Retinal pigment epithelial cell (primary cell): ENCODE data around the gene CKMT2.

ENCODE experiments used
- DNase-seq: peaks from one replicate; pipeline ENCODE4 v3.0.0-alpha.2; 2010; ENCODE audit warnings: low read depth
- H3K4me3 ChIP-seq: 2 replicates; pipeline ENCODE4 v1.5.1; 2011; ENCODE audit warnings: mild to moderate bottlenecking, low read length, control low read depth, moderate library complexity
- CTCF ChIP-seq: conservative IDR thresholded peaks from 2 replicates; pipeline ENCODE4 v1.5.1; 2011; ENCODE audit warnings: low read depth, low read length, control low read depth, inconsistent platforms

CKMT2 gene

GRCh38 chr5:81204205-81204604, 28.9 kb upstream of the CKMT2 start:
- DNase-seq, result no peak
- TF ChIP-seq CTCF, result no peak
- H3K4me3 ChIP-seq, result no peak overlapping the region

- H3K4me3 ChIP-seq, result no peak overlapping the region
- no peak for DNase-seq
- no peak for TF ChIP-seq CTCF
These were observed 28.1 kb upstream of the CKMT2 start for GRCh38 chr5:81205058-81205457.

GRCh38 chr5:81207009-81207408, 26.1 kb upstream of the CKMT2 start:
- no peak overlapping the region for H3K4me3 ChIP-seq
- TF ChIP-seq CTCF, result peak; percentile 47
- no peak for DNase-seq

- no peak for TF ChIP-seq CTCF
- no peak for DNase-seq
These were observed 24.2 kb upstream of the CKMT2 start for GRCh38 chr5:81208904-81209303.

GRCh38 chr5:81209386-81209785, 23.7 kb upstream of the CKMT2 start:
- no peak for TF ChIP-seq CTCF
- no peak overlapping the region for H3K4me3 ChIP-seq
- DNase-seq, result no peak

More at GRCh38 chr5:81208904-81209303, 24.2 kb upstream of the CKMT2 start:
- no peak overlapping the region for H3K4me3 ChIP-seq

GRCh38 chr5:81209869-81210493, 23.1 kb upstream of the CKMT2 start:
- no peak for TF ChIP-seq CTCF
- no peak for DNase-seq
- no peak overlapping the region for H3K4me3 ChIP-seq

- H3K4me3 ChIP-seq, result no peak overlapping the region
- no peak for TF ChIP-seq CTCF
- DNase-seq, result no peak
These were observed 20.8 kb upstream of the CKMT2 start for GRCh38 chr5:81212211-81212751.
